HS-27A (cell line): ENCODE data around the gene PKDREJ.

Experiments used
- DNase-seq: peaks from one replicate; pipeline ENCODE4 v3.0.0-alpha.2; 2012; ENCODE audit warnings: low read depth, missing footprints

Gene PKDREJ

GRCh38 chr22:46239261-46240048 is 23.7 kb downstream of the PKDREJ start:
- no peak for DNase-seq

GRCh38 chr22:46238541-46238940 is 24.6 kb downstream of the PKDREJ start:
- DNase-seq = no peak

GRCh38 chr22:46237453-46238124 is 25.6 kb downstream of the PKDREJ start:
- DNase-seq = no peak

- no peak for DNase-seq
Observed at GRCh38 chr22:46234969-46235368, 28.2 kb downstream of the PKDREJ start.

- DNase-seq = no peak
Observed at GRCh38 chr22:46233231-46233630, 29.9 kb downstream of the PKDREJ start.

- no peak for DNase-seq
Observed at GRCh38 chr22:46230262-46230901, 32.8 kb downstream of the PKDREJ start.

GRCh38 chr22:46229701-46230100 is 33.4 kb downstream of the PKDREJ start:
- no peak for DNase-seq

GRCh38 chr22:46226577-46226976 is 36.6 kb downstream of the PKDREJ start:
- no peak for DNase-seq

GRCh38 chr22:46225631-46226030 is 37.5 kb downstream of the PKDREJ start:
- DNase-seq = no peak

- no peak for DNase-seq
Observed at GRCh38 chr22:46224898-46225290, 38.2 kb downstream of the PKDREJ start.

GRCh38 chr22:46224044-46224897 is 38.9 kb downstream of the PKDREJ start:
- no peak for DNase-seq

- DNase-seq = no peak
Observed at GRCh38 chr22:46220921-46221320, 42.2 kb downstream of the PKDREJ start.

- DNase-seq = no peak
Observed at GRCh38 chr22:46219636-46220035, 43.5 kb downstream of the PKDREJ start.

GRCh38 chr22:46214616-46215015 is 48.5 kb downstream of the PKDREJ start:
- no peak for DNase-seq

- DNase-seq = no peak
Observed at GRCh38 chr22:46214149-46214548, 49.0 kb downstream of the PKDREJ start.

GRCh38 chr22:46213052-46213451 is 50.1 kb downstream of the PKDREJ start:
- DNase-seq = no peak

- no peak for DNase-seq
Observed at GRCh38 chr22:46212195-46212594, 50.9 kb downstream of the PKDREJ start.

GRCh38 chr22:46209262-46209661 is 53.9 kb downstream of the PKDREJ start:
- no peak for DNase-seq
